WTC11 (cell line): ENCODE results near the gene TOX4.

ENCODE experiments used
- ATF3 ChIP-seq: sonication (generic); formaldehyde crosslinking; conservative IDR thresholded peaks from 2 replicates; pipeline ENCODE4 v1.8.1; 2022; ENCODE audit warnings: mild to moderate bottlenecking, missing genetic modification reagents
- CBFB ChIP-seq: sonication (generic); formaldehyde crosslinking; IDR thresholded peaks from 2 replicates; pipeline ENCODE4 v1.8.1; 2022; ENCODE audit warnings: mild to moderate bottlenecking, low read depth, missing genetic modification reagents
- CTCF ChIP-seq: fragments of 200-600 bp; IDR thresholded peaks from 2 replicates; pipeline ENCODE4 v1.8.0; 2022; ENCODE audit warnings: antibody characterized with exemption
- FOXJ3 ChIP-seq: sonication (generic); formaldehyde crosslinking; IDR thresholded peaks from 2 replicates; pipeline ENCODE4 v1.9.0; 2021; ENCODE audit warnings: missing genetic modification reagents, mild to moderate bottlenecking, borderline replicate concordance
- FOXK1 ChIP-seq: sonication (generic); formaldehyde crosslinking; IDR thresholded peaks from 2 replicates; pipeline ENCODE4 v1.8.0; 2022; ENCODE audit warnings: mild to moderate bottlenecking, moderate library complexity, missing genetic modification reagents
- ZNF317 ChIP-seq: sonication (generic); formaldehyde crosslinking; IDR thresholded peaks from 2 replicates; pipeline ENCODE4 v1.8.1; 2023; ENCODE audit warnings: low read depth, mild to moderate bottlenecking, moderate library complexity, missing genetic modification reagents, borderline replicate concordance
- TF ChIP-seq, protein P1 (sequence below): sonication (generic); formaldehyde crosslinking; IDR thresholded peaks from 2 replicates; pipeline ENCODE4 v1.8.1; 2023; ENCODE audit warnings: mild to moderate bottlenecking, missing genetic modification reagents, moderate library complexity
- TF ChIP-seq, protein P2 (sequence below): sonication (generic); formaldehyde crosslinking; IDR thresholded peaks from 2 replicates; pipeline ENCODE4 v1.8.0; 2023; ENCODE audit warnings: missing genetic modification reagents

- TF ChIP-seq CTCF: no peak
- TF ChIP-seq FOXJ3 (CRISPR knock-in tag): no peak
- no peak for TF ChIP-seq FOXK1
- TF ChIP-seq, protein P1, sequence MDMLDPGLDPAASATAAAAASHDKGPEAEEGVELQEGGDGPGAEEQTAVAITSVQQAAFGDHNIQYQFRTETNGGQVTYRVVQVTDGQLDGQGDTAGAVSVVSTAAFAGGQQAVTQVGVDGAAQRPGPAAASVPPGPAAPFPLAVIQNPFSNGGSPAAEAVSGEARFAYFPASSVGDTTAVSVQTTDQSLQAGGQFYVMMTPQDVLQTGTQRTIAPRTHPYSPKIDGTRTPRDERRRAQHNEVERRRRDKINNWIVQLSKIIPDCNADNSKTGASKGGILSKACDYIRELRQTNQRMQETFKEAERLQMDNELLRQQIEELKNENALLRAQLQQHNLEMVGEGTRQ (CRISPR knock-in tag): no peak
- TF ChIP-seq, protein P2, sequence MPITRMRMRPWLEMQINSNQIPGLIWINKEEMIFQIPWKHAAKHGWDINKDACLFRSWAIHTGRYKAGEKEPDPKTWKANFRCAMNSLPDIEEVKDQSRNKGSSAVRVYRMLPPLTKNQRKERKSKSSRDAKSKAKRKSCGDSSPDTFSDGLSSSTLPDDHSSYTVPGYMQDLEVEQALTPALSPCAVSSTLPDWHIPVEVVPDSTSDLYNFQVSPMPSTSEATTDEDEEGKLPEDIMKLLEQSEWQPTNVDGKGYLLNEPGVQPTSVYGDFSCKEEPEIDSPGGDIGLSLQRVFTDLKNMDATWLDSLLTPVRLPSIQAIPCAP (CRISPR knock-in tag): no peak
- TF ChIP-seq ATF3 (CRISPR knock-in tag): no peak
- no peak for TF ChIP-seq CBFB (CRISPR knock-in tag)
- TF ChIP-seq ZNF317 (CRISPR knock-in tag): no peak
These were observed 1.1 kb upstream of the TOX4 start for GRCh38 chr14:21475767-21476522.
